Activated T-cell treated with anti-CD3 and anti-CD28 coated beads, Interleukin-2, amount 50 U/mL, for 24 hours (primary cell): ENCODE results near the gene OGA.
A peak's percentile ranks its signal among the peaks of the same experiment; 100 is the strongest.

Experiments used
- DNase-seq: peaks from one replicate; pipeline ENCODE4 v3.0.0-alpha.2; 2020
- H3K27ac Mint-ChIP-seq: 2 replicates; pipeline ENCODE4 v1.8.0; 2020; ENCODE audit warnings: mild to moderate bottlenecking, mixed read lengths
- H3K27me3 Mint-ChIP-seq: 2 replicates; pipeline ENCODE4 v1.8.0; 2020; ENCODE audit warnings: mixed read lengths
- H3K36me3 Mint-ChIP-seq: 2 replicates; pipeline ENCODE4 v1.8.0; 2020; ENCODE audit warnings: low read depth, mixed read lengths
- H3K4me1 Mint-ChIP-seq: 2 replicates; pipeline ENCODE4 v1.8.0; 2020; ENCODE audit warnings: low read depth, mixed read lengths
- H3K4me3 Mint-ChIP-seq: 2 replicates; pipeline ENCODE4 v1.8.0; 2020; ENCODE audit warnings: mild to moderate bottlenecking, moderate library complexity, mixed read lengths
- H3K9me3 Mint-ChIP-seq: 2 replicates; pipeline ENCODE4 v1.8.0; 2020; ENCODE audit warnings: mixed read lengths

The OGA gene

GRCh38 chr10:101818119-101818871 lies at the start of gene OGA:
Gene OGA (minus strand): TSS chr10:101818444. CDS start chr10:101818022, 422 bp downstream.
- Mint-ChIP-seq H3K4me3 (peak within 1 kb of the TSS; percentile 94), H3K9me3 (no peaks in the 10 kb centered on the region), H3K4me1 (peaks cover 51% of the 10 kb centered on the region), H3K36me3 (peaks cover 46% of the 10 kb centered on the region), H3K27me3 (no peaks in the 10 kb centered on the region), H3K27ac (peak within 1 kb of the TSS; percentile 97)
- DNase-seq, result peak; percentile 95

- Mint-ChIP-seq H3K27ac (no peak overlapping the region), H3K36me3 (peaks cover 26% of the 10 kb centered on the region), H3K27me3 (no peaks in the 10 kb centered on the region), H3K4me1 (no peaks in the 10 kb centered on the region), H3K9me3 (no peaks in the 10 kb centered on the region), H3K4me3 (no peak overlapping the region)
- no peak for DNase-seq
Observed at GRCh38 chr10:101867931-101868330, 49.7 kb upstream of the OGA start.

- peaks cover 36% of the 10 kb centered on the region for H3K36me3 Mint-ChIP-seq
- H3K27ac Mint-ChIP-seq, result no peak overlapping the region
- peaks cover 5% of the 10 kb centered on the region for H3K4me1 Mint-ChIP-seq
- H3K4me3 Mint-ChIP-seq, result no peak overlapping the region
- DNase-seq, result no peak
- peaks cover 4% of the 10 kb centered on the region for H3K9me3 Mint-ChIP-seq
- no peaks in the 10 kb centered on the region for H3K27me3 Mint-ChIP-seq
Observed at GRCh38 chr10:101859530-101859929, 41.3 kb upstream of the OGA start.

- H3K4me3 Mint-ChIP-seq, result no peak overlapping the region
- peaks cover 5% of the 10 kb centered on the region for H3K4me1 Mint-ChIP-seq
- H3K9me3 Mint-ChIP-seq, result peaks cover 4% of the 10 kb centered on the region
- H3K27ac Mint-ChIP-seq, result no peak overlapping the region
- no peak for DNase-seq
- H3K27me3 Mint-ChIP-seq, result no peaks in the 10 kb centered on the region
- peaks cover 30% of the 10 kb centered on the region for H3K36me3 Mint-ChIP-seq
Observed at GRCh38 chr10:101858723-101859500, 40.7 kb upstream of the OGA start.

GRCh38 chr10:101857802-101858476 lies 39.7 kb upstream of the OGA start:
- no peak for DNase-seq
- Mint-ChIP-seq H3K36me3 (peaks cover 28% of the 10 kb centered on the region), H3K27me3 (no peaks in the 10 kb centered on the region), H3K4me1 (peaks cover 5% of the 10 kb centered on the region), H3K4me3 (no peak overlapping the region), H3K27ac (no peak overlapping the region), H3K9me3 (peaks cover 4% of the 10 kb centered on the region)

- DNase-seq, result no peak
- H3K36me3 Mint-ChIP-seq, result peaks cover 20% of the 10 kb centered on the region
Observed at GRCh38 chr10:101856626-101857025, 38.4 kb upstream of the OGA start.

GRCh38 chr10:101851411-101852116 lies 33.3 kb upstream of the OGA start:
- Mint-ChIP-seq H3K4me3 (no peak overlapping the region), H3K36me3 (peaks cover 24% of the 10 kb centered on the region), H3K27me3 (no peaks in the 10 kb centered on the region), H3K9me3 (no peaks in the 10 kb centered on the region), H3K27ac (no peak overlapping the region), H3K4me1 (no peaks in the 10 kb centered on the region)
- no peak for DNase-seq

More at GRCh38 chr10:101856626-101857025, 38.4 kb upstream of the OGA start:
- Mint-ChIP-seq H3K27me3 (no peaks in the 10 kb centered on the region), H3K4me3 (no peak overlapping the region), H3K27ac (no peak overlapping the region), H3K4me1 (peaks cover 5% of the 10 kb centered on the region), H3K9me3 (peaks cover 4% of the 10 kb centered on the region)

GRCh38 chr10:101850749-101851148 lies 32.5 kb upstream of the OGA start:
- no peak overlapping the region for H3K27ac Mint-ChIP-seq
- no peak overlapping the region for H3K4me3 Mint-ChIP-seq
- no peaks in the 10 kb centered on the region for H3K4me1 Mint-ChIP-seq
- H3K27me3 Mint-ChIP-seq, result no peaks in the 10 kb centered on the region
- H3K9me3 Mint-ChIP-seq, result no peaks in the 10 kb centered on the region
- no peak for DNase-seq
- H3K36me3 Mint-ChIP-seq, result peaks cover 30% of the 10 kb centered on the region

- H3K9me3 Mint-ChIP-seq, result no peaks in the 10 kb centered on the region
- H3K27me3 Mint-ChIP-seq, result peaks cover 6% of the 10 kb centered on the region
- no peak for DNase-seq
- no peak overlapping the region for H3K4me3 Mint-ChIP-seq
- no peak overlapping the region for H3K27ac Mint-ChIP-seq
- H3K4me1 Mint-ChIP-seq, result peaks cover 6% of the 10 kb centered on the region
- peaks cover 37% of the 10 kb centered on the region for H3K36me3 Mint-ChIP-seq
Observed at GRCh38 chr10:101848894-101849351, 30.7 kb upstream of the OGA start.

GRCh38 chr10:101848408-101848807 lies 30.2 kb upstream of the OGA start:
- Mint-ChIP-seq H3K36me3 (peaks cover 37% of the 10 kb centered on the region), H3K4me3 (no peak overlapping the region), H3K27ac (no peak overlapping the region), H3K4me1 (peaks cover 8% of the 10 kb centered on the region), H3K27me3 (peaks cover 6% of the 10 kb centered on the region), H3K9me3 (no peaks in the 10 kb centered on the region)
- no peak for DNase-seq

- Mint-ChIP-seq H3K27ac (no peak overlapping the region), H3K4me1 (peaks cover 32% of the 10 kb centered on the region), H3K27me3 (peaks cover 21% of the 10 kb centered on the region), H3K36me3 (peaks cover 30% of the 10 kb centered on the region), H3K4me3 (no peak overlapping the region), H3K9me3 (no peaks in the 10 kb centered on the region)
- DNase-seq, result no peak
Observed at GRCh38 chr10:101845893-101846292, 27.6 kb upstream of the OGA start.

- Mint-ChIP-seq H3K36me3 (peaks cover 26% of the 10 kb centered on the region), H3K27me3 (peaks cover 21% of the 10 kb centered on the region), H3K9me3 (no peaks in the 10 kb centered on the region), H3K4me1 (peaks cover 49% of the 10 kb centered on the region), H3K27ac (peak within 1 kb of the TSS; percentile 45), H3K4me3 (peak within 1 kb of the TSS; percentile 67)
- DNase-seq, result peak; percentile 70
Observed at GRCh38 chr10:101843032-101844021, 25.1 kb upstream of the OGA start, which contains the start of gene KCNIP2. Gene KCNIP2 (minus strand): TSS chr10:101843800. CDS start chr10:101843568, 232 bp downstream.

- Mint-ChIP-seq H3K4me3 (no peak overlapping the region), H3K27me3 (peaks cover 21% of the 10 kb centered on the region), H3K9me3 (no peaks in the 10 kb centered on the region), H3K36me3 (peaks cover 13% of the 10 kb centered on the region), H3K27ac (no peak overlapping the region), H3K4me1 (peaks cover 49% of the 10 kb centered on the region)
- no peak for DNase-seq
Observed at GRCh38 chr10:101841826-101842225, 23.6 kb upstream of the OGA start.
